Adrenal gland (tissue), 12 donors: ENCODE data around the gene OR56A1. TPM values are rescaled to one million over a fixed set of nuclear protein-coding genes. Genes with fewer than 3 reads are reported as not detected.
A peak's percentile ranks its signal among the peaks of the same experiment; 100 is the strongest.

Source experiments
- DNase-seq, 7 donors: peaks; one replicate each; pipeline ENCODE4 v3.0.0-alpha.2; 2019 to 2020
- H3K27ac ChIP-seq, 5 donors: fragments of 200-600 bp; sonication (generic) in 4 of 5; 1 replicate in 3 of 5; 2 replicates in 2 of 5; pipeline versions ENCODE4 v1.5.1 to v1.8.0; 2016 to 2020; ENCODE audit warnings: mild to moderate bottlenecking in 1 of 5
- H3K27me3 ChIP-seq: fragments of 200-600 bp; 2 replicates; pipeline ENCODE4 v1.8.0; 2021
- H3K36me3 ChIP-seq, 2 donors: fragments of 200-600 bp; replicated peaks in 1 of 2; 1 replicate in 1 of 2; 2 replicates in 1 of 2; pipeline versions ENCODE4 v1.5.1 to v1.8.0; 2018 to 2022
- H3K4me1 ChIP-seq, 2 donors: fragments of 200-600 bp; replicated peaks in 1 of 2; 1 replicate in 1 of 2; 2 replicates in 1 of 2; pipeline versions ENCODE4 v1.5.1 to v1.8.0; 2018 to 2021
- H3K4me3 ChIP-seq, 4 donors: fragments of 200-600 bp; sonication (generic) in 3 of 4; one replicate each; pipeline ENCODE4 v1.5.1; 2016 to 2018
- H3K9me3 ChIP-seq, 3 donors: fragments of 200-600 bp; sonication (generic) in 1 of 3; replicated peaks in 1 of 3; 1 replicate in 2 of 3; 2 replicates in 1 of 3; pipeline versions ENCODE4 v1.5.1 to v1.8.0; 2016 to 2021
- POLR2A ChIP-seq, 2 donors: fragments of 450-650 bp; IDR thresholded peaks; one replicate each; pipeline ENCODE4 v1.6.1; 2017; ENCODE audit warnings: antibody characterized with exemption in 2 of 2, mild to moderate bottlenecking in 2 of 2, moderate library complexity in 1 of 2
- WGBS, 4 donors: extraction: QIAGEN DNeasy Blood & Tissue Kit in 2 of 4; methylation state at CpG; one replicate each; pipeline versions ENCODE4 v1.1.5 to v1.1.7; 2013 to 2017; 5-methylcytosine and 5-hydroxymethylcytosine counted together
- intact Hi-C, 2 donors: fragments of 100-400 bp; cut with DNase I; formaldehyde crosslinking; loops; one replicate each; pipeline versions ENCODE4 v1.14.1 to v1.15.0; 2022 to 2023
- polyA plus RNA-seq, 3 donors: library from polyadenylated mRNA; stranded (reverse); fragments of 200-250 nt in 2 of 3; fragments of 350-450 nt in 1 of 3; fragmentation: Illumina TruSeq in 1 of 3; extraction: RNeasy Lipid Tissue Mini Kit (QIAGEN cat#74804) in 1 of 3; gene quantifications; one replicate each; pipeline ENCODE4 v1.2.3, GENCODE V29; 2013 to 2014
- total RNA-seq, 9 donors: library from RNA; depleted of rRNA in 4 of 9; stranded (reverse); fragments of >200 nt in 4 of 9; fragments of 120-200 nt in 1 of 9; fragmentation: NEBNext Ultra II Directional in 1 of 9; extraction: Animal tissue kit (Norgen Biotek cat#: 25700) in 1 of 9; gene quantifications; one replicate each; pipeline versions ENCODE4 v1.1.0 to v1.2.4, GENCODE V29; 2013 to 2023
- TF ChIP-seq, protein P1 (sequence below), 6 experiments: fragments of 450-650 bp in 4 of 6; fragments of 200-600 bp in 2 of 6; sonication (generic) in 1 of 6; IDR thresholded peaks; 1 replicate in 5 of 6; 2 replicates in 1 of 6; pipeline versions ENCODE4 v1.5.1 to v1.8.0; 2016 to 2021; ENCODE audit warnings: antibody characterized with exemption in 6 of 6, mild to moderate bottlenecking in 2 of 6, moderate library complexity in 1 of 6
- donor health status: healthy with polysubstance abuse.
- donor health status: Bipolar disorder and iron deficiency.
- donor health status: DM: yes; HTN: yes; CAD: no.
- donor health status: DM: no; HTN: no; CAD: no.
- donor health status: DM: no; HTN: no; CAD: no.
- donor health status: DM: yes; HTN: yes; CAD: no.

Gene OR56A1
- total and polyA plus RNA-seq, 12 donors: 0.06 TPM; not detected in 11

- no peak overlapping the region for H3K4me3 ChIP-seq
- H3K9me3 ChIP-seq: no peaks in the 10 kb centered on the region
- 49 to 69% (median 58%) methylated on average over 2 of the region's 2 CpGs for WGBS, 4 donors
- intact Hi-C loops: loop anchor here (10.0 kb wide), 3 partner anchors 280 to 330 kb away; no protein-coding TSS in a partner anchor
- H3K27ac ChIP-seq: no peak overlapping the region
- no peaks in the 10 kb centered on the region for H3K4me1 ChIP-seq
- no peaks in the 10 kb centered on the region for H3K36me3 ChIP-seq
- TF ChIP-seq, protein P1, sequence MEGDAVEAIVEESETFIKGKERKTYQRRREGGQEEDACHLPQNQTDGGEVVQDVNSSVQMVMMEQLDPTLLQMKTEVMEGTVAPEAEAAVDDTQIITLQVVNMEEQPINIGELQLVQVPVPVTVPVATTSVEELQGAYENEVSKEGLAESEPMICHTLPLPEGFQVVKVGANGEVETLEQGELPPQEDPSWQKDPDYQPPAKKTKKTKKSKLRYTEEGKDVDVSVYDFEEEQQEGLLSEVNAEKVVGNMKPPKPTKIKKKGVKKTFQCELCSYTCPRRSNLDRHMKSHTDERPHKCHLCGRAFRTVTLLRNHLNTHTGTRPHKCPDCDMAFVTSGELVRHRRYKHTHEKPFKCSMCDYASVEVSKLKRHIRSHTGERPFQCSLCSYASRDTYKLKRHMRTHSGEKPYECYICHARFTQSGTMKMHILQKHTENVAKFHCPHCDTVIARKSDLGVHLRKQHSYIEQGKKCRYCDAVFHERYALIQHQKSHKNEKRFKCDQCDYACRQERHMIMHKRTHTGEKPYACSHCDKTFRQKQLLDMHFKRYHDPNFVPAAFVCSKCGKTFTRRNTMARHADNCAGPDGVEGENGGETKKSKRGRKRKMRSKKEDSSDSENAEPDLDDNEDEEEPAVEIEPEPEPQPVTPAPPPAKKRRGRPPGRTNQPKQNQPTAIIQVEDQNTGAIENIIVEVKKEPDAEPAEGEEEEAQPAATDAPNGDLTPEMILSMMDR (IDR thresholded peaks at IDR 0.05): no peak
- no peak for TF ChIP-seq POLR2A (IDR thresholded peaks at IDR 0.05)
- no peaks in the 10 kb centered on the region for H3K27me3 ChIP-seq
- no peak for DNase-seq
Observed at GRCh38 chr11:6025056-6025455, 5.5 kb downstream of the OR56A1 start.

DNA sequence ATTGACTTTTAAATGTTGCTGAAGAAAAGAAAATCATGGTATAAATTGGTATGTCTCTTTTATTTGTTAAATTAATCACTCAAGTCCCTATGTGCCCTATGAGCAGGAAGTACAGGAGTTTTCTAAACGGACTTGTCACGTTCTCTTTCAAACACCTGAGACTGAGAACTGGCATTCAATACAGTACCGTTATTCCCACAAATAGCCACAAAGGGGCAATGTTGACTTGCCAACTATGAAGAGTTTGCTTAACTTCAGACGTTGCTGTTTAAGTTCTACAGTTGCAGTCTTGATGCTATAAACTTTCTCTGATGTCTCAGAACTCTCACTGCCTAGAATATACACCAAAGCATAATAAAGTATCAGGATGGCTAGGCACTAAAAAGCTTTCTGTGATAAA lies 7.6 kb downstream of the OR56A1 start:
- no peak overlapping the region for H3K4me3 ChIP-seq
- peak in 3 of 7 donors; percentile 28 to 44 (median 33) for DNase-seq
- no peaks in the 10 kb centered on the region for H3K4me1 ChIP-seq
- TF ChIP-seq, protein P1 (IDR thresholded peaks at IDR 0.05): peak; percentile 19 to 78 (median 66)
- no peak for TF ChIP-seq POLR2A (IDR thresholded peaks at IDR 0.05)
- no peaks in the 10 kb centered on the region for H3K27me3 ChIP-seq
- intact Hi-C loops: loop anchor here (5.0 to 10.0 kb wide), 4 partner anchors 282 to 332 kb away; no protein-coding TSS in a partner anchor
- WGBS, 4 donors: 0 to 4% (median 2%) methylated on average over 4 of the region's 4 CpGs
- H3K27ac ChIP-seq: no peak overlapping the region
- no peaks in the 10 kb centered on the region for H3K36me3 ChIP-seq
- H3K9me3 ChIP-seq: no peaks in the 10 kb centered on the region

DNA sequence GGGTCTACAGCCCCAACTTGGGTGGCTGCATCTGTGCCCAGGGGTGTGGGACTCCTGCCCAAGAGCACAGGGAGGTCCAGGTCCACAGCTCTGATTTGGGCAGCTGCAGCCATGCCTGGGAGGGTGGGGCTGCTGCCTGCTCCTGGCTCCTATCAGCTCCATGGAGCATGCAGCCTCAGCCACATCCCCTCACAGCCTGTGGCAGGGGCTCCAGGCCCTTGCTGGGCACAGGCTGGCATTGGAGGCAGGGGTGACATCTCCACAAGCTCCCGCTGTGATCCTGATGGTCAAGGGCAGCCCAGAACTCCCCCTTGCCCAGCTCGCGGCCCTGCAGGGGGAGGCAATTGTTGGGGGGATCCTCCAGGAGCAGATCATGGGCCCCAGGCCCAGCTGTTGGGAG lies 17.5 kb downstream of the OR56A1 start:
- Histone ChIP-seq H3K4me3 (no peak overlapping the region), H3K27ac (no peak overlapping the region), H3K36me3 (no peaks in the 10 kb centered on the region), H3K4me1 (no peaks in the 10 kb centered on the region), H3K27me3 (no peaks in the 10 kb centered on the region), H3K9me3 (peaks cover 0 to 16% (median 0%) of the 10 kb centered on the region in 3 donors)
- TF ChIP-seq, protein P1 (IDR thresholded peaks at IDR 0.05): no peak
- no peak for TF ChIP-seq POLR2A (IDR thresholded peaks at IDR 0.05)
- intact Hi-C loops: no loop called here
- no peak for DNase-seq
- WGBS, 4 donors: 69 to 100% (median 90%) methylated on average over 1 to 3 of the region's 3 CpGs; no CpG with 5 or more reads in 1 of the 4 donors

- H3K27ac ChIP-seq: no peak overlapping the region
- no peaks in the 10 kb centered on the region for H3K36me3 ChIP-seq
- DNase-seq: no peak
- no peaks in the 10 kb centered on the region for H3K4me1 ChIP-seq
- no peak overlapping the region for H3K4me3 ChIP-seq
- TF ChIP-seq, protein P1 (IDR thresholded peaks at IDR 0.05): no peak
- intact Hi-C loops: no loop called here
- H3K27me3 ChIP-seq: no peaks in the 10 kb centered on the region
- peaks cover 0 to 9% (median 0%) of the 10 kb centered on the region in 3 donors for H3K9me3 ChIP-seq
- 70 to 79% (median 75%) methylated on average over 4 of the region's 4 CpGs for WGBS, 4 donors
Observed at GRCh38 chr11:6012035-6012668, 18.4 kb downstream of the OR56A1 start.
